GM21576 (cell line): ENCODE data around the gene RPL22.

Experiments
- ATAC-seq: cut with Tn5 transposase; IDR thresholded peaks from one replicate; pipeline ENCODE4 v1.9.1; 2021; ENCODE audit warnings: mild to moderate bottlenecking, moderate library complexity; ENCODE audit not compliant: unreplicated experiment

The RPL22 gene

DNA sequence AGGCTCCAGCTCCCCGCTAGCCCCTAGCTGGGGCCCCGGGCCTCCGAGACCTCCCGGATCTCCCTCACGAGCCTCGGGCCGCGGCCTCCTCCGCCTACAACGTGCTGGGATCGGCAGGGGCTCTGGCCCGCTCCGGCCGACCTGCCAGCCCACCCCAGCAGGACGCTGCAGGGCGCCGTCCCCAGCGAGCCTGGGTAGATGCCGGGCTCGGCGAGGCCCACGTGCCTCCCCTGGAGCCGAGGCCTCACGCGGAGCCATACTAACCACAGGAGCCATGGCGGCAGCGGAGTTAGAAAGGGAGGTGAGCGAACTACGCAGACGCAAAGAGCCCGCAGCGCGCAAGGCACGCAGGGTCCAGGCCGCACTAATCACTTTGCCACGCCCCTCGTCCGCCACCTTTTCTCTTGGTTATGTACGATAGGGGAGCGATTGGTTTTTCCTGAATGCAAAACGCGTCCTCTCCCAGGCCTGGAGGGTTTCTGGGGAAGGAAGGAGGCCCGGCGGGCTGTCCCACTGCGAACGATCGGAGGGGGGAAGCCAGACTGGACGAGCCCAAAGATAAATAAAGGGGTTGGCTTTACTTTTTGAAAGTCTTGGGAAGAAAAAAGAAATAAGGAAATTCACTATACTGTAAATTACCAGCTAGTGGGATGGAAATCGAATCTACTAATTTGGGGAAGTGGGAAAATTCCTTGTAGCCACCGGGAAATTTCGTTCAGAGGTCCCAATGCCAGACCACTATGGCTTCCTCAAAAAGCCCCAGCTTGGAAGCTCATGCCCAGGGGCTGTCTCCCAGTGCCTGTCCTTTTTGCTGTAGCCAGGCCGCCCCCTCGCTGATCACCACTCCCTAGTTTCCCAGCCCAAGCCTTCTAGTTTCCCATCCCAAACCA is at the start of gene RPL22:
Gene RPL22, minus strand, starts transcription at position 298 of the 890 bp plus-strand sequence. Its CDS starts 22 bp downstream, at position 276.
- peak; percentile 93 for ATAC-seq

DNA sequence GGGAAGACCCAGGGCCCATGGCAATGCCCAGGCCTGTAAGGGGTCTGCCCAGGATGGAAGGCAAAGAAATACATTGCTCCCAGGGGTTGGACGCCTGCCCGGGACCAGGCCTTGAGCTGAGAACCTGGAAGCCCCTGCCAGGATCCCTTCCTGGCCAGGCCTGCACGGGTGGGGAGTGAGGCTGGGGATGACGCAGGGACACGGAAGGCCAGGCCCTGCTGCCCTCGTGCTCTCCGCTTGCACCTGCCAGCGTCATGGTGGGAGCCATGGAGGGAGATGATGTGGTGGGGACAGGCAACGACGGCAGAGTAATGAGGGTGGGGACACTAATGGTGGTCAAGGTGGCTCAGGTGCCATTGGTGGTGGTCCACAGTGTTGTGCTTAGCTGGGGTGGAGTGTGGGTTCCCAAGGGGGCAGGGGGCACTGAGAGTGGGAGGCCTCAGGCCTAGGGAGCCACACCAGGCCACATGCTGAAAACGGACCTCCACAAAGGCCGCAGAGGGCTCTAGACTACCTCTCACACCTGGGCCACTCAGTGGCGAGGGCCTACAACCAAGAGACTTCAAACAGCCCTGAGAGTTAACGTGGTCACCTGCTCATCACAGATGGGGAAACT is 48.9 kb upstream of the RPL22 start:
- no peak for ATAC-seq

DNA sequence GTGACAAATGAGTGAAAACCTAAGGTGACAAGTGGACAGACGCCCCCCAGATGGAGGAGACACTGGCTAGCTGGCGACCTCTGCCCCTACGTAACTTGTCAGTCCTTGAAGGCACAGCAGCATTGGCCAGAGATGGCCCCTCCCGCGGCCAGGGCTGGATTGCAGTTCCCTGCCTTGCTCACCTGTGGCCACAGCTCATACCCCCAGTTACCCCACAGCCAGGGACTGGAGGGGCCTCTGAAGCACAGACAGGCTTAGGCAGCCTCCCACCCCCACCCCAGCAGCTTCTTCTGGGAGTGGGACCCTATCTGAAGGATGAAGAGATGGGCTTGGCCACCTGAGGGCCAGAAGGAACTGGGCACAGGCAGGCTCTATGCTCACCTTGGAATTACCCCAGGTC is 48.3 kb upstream of the RPL22 start:
- no peak for ATAC-seq

DNA sequence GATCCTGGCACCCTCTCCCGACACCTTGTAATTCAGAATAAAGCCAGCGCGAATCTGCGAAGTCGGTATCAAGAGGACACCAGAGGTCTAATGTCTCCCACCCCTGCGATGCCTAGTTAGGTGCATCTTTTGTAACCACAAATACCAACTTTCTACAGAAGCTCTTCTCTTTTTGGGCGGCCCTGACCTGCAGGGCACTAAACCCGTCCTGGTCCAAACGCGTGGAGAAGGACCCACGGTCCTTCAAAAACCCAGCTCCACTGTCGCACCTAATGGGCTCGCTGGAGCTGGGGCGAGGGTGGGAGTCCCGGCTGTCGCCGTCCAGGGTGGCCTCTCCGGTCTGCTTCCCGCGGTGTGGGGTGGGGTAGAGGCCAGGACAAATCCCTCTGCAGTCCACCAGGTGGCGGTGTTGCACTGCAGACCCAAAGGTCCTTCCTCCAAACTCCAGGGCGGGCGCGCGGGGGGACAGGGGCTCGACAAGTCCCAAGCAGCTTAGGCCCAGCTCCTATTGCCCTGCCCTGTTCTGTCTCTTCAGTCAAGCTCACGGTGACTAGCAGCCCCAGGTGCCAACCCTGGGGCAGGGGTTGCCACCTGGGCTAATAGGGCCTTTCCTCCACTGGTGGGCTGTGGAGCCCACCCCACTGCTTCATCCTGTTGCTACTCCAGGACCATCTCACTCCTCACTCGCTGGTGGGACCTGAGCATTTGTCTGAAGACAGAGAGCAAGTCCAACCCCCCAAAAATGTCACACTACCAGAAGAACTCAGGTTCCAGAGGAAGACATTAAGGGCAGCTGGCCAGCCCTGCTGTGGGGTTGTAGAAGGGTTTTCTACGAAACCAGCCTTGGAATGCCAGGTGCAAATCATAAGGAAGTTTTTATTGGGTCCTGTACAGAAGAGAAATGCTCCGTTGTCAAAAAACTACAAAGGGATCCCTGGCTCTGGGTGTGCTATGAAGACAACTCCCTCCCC is 47.4 kb upstream of the RPL22 start:
- peak; percentile 41 for ATAC-seq

DNA sequence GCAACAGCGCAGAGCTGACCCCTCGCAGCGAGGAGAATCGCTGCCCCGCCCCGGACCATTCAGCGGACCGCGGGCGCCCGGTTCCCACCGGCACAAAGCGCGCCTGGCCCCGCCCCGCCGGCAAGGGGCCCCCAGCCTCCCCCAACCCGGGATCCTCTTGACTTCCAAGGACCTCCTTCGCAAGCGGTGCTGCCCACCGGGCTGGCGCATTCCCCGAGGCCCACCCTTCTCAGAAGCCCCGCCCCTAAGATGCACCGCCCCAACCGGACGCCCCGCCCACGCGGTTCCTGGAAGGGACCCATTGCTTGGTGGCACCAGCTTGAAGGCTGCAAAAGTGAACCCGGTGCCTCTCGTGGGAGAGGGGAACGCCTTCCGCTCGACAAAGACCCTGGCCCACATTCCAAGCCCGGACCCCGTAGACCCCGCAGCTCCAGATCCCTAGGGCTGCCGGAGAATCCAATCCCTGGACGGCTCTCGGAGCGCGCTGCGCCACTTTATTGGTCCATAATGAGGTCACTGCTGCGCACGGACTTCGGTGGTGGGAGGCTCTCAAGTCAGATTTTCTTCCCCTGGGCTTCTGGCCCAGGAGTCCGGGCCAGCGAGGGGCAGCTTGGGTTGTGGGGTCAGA is 46.6 kb upstream of the RPL22 start:
- no peak for ATAC-seq

DNA sequence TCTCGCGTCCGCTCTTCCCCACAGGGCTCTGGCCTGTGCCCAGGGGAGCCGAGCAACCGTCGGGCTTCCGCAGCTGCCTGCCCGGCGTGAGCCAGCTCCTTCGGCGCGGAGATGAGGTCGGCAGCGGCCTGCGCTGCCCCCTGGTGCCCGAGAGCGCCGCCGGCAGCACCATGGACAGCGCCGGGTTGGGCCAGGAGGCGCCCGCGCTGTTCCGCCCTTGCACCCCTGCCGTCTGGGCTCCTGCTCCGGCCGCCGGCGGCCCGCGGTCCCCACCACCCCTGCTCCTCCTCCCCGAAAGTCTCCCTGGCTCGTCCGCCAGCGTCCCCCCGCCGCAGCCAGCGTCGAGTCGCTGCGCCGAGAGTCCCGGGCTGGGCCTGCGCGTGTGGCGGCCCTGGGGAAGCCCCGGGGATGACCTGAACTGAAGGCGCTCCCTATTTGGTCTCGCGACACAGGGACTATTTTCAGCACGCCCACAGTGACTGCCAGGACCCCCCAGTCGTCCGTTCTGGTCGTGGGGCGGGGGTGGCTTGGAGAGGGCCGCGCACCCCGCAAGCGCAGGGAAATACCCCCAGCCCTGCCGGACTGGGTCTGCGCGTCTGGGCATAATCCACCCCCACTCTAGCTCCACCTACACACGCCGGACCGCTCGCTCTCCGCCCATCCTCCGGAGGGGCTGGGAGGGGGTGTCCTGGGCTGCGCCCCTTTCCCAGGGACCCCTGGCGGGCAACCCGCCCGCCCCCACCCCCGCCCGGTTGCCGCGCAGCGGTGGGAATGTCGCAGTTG is 45.9 kb upstream of the RPL22 start:
- ATAC-seq, result peak; percentile 48

DNA sequence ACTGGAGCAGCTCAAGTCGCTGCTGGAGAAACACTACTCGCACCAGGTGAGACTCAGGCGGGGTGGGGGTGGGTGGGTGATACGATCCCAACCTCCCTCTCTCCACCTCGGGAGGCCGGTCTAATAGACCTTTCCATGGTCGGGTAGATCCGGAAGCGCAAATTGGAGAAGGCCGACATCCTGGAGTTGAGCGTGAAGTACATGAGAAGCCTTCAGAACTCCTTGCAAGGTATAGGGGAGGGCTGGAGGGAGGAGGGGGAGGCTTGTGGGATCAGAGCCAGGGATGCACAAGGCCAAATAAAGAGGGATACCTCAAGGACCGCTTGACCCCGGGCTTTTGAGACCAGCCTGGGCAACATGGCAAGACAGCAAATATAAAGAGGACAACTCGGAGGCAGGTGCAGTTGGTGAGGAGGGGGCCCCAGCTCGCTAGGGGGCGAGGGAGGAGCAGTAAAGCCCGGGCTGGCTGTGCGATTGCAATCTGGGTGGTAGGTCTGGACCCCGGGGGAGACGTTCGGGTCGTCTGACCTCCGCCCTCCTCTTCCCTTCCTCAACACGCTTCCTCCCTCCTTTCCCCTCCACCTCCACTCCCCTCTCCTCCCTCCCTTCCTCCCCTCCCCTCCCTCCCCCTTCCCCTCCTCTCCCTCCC is 45.1 kb upstream of the RPL22 start:
- no peak for ATAC-seq

- ATAC-seq, result no peak
Observed at GRCh38 chr1:6243993-6244392, 44.6 kb upstream of the RPL22 start, which contains the start of gene HES3. HES3 (plus strand) TSS chr1:6244179; CDS start chr1:6244366, 187 bp downstream.

DNA sequence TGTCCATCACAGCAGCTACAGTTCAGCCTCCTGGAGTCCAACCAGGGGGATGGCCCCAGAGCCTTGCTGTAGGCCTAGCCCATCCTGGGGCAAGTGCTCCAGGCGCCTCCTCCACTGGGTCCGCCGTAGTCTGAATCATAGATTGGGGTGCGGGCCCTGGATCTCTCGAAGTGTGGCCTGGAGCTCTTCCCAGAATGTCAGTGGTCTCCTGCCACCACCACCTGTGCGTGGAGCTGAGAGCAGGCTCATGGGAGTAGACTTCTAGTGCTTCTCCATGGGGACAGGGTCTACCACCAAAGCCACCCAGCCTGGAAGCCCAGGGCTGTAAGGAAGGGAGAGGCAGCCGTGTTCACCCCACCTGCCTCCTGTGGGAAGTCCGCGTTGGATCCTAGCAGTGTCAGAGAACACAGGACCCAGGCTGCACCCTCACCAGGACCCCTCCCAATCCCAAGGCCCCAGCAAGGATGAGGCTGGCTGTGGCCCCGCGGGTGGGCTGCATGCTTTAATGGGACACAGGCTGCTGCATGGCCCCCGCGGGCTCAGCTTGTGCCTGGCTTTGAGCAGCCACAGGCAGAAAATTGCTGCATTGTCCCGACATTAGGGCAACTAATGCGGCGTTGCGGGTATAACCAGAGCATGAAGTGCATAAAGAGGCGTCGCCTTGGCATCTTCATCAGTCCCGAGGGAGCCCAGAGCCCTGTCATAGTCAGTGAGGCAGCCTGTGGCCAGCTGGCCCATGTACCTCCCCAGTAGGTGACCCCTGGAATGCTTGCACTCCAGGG is 43.8 kb upstream of the RPL22 start:
- ATAC-seq, result no peak

DNA sequence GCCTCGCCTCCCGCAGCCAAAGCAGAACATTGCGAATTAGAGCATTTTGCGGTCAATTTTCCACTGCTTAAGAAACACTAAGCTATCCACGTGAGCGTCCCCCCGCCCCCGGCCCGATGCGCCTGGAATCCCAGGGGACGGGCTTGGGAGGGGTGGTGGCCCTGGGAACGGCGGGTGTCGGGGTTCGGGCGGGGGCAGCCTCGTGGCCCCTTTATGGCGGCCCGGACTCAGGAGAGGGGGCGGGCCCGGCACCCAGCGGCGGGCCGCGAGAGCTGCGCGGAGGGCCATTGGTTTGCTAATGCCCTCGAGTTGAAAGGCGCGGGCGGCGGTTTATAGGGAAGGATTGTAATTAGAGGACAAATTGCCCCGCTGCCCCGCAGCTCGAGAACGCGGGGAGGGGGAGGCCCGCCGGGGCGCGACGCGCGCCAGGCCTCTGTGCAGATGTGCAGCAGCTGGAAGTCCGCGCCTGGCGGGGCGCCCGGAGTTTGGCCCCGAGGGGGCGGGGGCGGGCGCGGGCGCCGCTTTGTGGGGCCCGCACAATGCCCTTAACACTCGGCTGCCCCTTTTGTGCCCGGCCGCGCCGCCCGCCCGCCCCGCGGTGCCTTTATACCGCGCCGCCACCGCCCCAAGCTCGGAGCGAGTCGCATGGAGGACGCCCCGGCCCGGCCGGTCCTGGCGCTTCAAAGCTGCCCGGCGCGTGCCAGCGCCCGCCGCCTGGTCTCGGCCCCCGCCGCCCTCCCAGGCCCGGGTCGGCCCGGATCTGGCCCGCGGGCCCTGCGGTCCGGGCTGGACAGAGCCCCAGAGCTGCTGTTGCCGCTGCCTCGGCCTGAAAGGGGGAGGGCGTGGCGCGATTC is 42.7 kb upstream of the RPL22 start:
- ATAC-seq, result no peak

DNA sequence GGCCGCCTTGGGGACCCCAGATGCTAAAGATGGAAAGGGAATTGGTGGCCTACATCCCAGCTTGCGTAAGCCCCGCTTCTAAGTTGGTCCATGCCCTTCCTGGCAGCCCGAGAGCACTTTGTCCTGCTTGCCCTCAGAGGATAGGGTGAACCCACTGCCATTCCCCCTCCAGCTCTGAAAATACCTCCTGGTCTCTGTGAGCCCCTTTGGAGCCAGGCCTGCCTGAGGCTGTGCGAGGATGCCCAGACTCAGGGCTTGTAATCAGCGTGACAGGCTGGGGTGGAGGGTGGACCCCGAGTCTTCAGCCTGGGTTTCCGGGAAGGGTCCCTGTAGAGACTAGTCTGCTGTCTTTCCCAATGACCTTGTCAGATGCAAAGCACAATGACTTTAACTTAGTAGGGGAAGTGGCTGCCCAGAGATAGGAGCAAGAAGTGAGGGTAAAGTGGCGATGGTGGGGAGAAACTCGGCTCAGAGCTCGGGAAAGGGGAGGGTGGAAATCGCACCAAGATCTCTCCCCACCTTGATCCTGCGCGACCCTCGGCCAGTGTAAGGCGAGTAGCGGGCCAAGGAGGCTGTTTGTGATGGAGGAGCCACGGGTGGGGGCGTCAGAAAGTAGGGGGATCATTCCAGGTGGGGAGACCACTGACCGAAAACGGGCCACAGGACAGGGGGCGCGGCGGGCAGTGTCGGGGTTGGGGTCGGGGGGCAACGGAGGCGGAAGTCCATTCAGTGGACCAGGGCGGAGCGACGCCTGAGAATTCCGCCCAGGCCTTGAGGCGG is 41.9 kb upstream of the RPL22 start:
- ATAC-seq, result no peak

DNA sequence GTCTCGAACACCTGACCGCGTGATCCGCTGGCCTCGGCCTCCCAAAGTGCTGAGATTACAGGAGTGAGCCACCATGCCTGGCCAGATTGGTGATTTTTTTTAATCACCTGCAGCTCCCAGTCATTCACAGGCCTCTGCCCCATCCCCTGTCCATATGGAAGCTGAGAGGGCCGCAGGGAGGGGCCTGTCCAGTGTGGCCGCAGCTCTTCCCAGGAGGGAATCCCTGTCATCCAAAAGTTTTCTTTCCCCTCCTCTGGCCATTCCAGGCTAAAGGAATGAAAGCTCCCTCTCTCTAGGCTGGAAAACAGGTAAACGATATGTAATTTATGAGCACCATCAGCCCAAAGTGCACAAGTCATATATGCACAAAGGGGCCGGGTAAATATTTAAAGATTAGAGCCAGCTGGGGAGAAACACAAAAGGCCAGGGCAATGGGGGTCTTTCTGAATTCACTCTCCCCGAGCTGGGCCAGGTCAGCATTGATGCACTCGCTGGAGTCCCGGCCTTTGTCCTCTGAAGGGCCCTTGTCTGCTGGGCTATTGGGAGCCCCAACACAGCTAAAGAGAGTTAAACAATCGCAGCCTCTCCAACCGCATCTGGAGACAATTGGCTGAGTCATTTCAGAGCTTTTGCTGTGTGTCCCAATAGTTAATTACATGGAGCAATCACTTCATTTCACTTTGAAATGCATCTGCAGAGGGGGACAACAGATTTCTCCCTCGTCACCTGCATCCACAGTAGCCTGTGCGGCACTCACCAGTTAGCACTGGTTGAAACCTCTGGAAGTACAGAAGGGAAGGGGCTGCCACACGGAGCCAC is 40.8 kb upstream of the RPL22 start:
- no peak for ATAC-seq

DNA sequence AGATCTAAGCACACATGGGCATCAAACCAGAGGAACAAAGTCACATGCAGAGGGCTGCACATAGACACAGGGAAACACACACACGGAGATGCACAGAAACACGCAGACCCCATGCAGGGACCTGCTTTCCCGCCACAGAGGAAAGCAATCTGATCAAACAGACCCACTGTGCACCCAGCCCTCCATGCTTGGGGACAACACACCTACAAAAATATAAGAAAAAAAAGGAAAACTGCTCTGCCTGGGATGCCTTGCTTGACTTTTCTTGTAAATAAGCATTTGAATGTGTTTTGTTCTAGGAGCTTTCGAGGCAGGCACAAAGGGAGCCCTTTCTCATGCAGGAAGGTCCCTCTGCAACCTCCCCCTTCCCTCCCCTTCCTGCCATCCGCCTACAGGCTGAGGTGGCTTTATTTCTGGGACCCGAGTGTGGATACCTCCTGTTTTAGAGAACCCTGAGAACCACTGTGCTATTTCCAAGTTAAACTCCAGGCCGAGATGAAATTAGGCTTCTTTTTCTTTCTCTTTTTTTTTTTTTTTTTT is 39.9 kb upstream of the RPL22 start:
- no peak for ATAC-seq

DNA sequence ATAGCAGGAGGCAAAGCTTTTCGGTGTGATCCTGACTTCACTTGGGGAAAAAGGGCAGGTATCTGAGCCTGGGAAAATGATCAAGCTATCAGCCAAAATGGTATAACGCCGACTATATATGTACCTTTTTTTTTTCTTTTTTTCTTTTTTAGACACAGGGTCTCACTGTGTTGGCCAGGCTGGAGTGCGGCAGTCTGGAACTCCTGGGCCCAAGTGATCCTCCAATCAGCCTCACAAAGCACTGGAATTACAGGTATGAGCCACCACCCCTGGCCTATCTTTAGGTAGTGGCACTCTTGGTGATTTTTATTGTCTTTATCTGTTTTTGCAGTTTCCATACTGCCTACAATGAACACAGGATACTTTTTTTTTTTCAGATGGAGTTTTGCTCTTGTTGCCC is 37.7 kb upstream of the RPL22 start:
- no peak for ATAC-seq

GRCh38 chr1:6235296-6235677 is 35.9 kb upstream of the RPL22 start:
- ATAC-seq, result peak; percentile 31
